ENCODE data around the gene TBL2.
"Not testable (repeated sequence)": the region's sequence is repeated elsewhere in the genome, so short reads cannot be mapped to it uniquely, and the experiment has no call there.

Gene TBL2

GRCh38 chr7:73606801-73607691, 28.7 kb upstream of the TBL2 start:
- DNase-seq (ENCODE audit: low read depth in 2 of 2): peak; percentile 35 to 45

GRCh38 chr7:73605601-73606220, 27.3 kb upstream of the TBL2 start:
- DNase-seq (ENCODE audit: low read depth in 2 of 2): no peak

- DNase-seq (ENCODE audit: low read depth in 2 of 2): no peak
Observed at GRCh38 chr7:73602721-73603651, 24.6 kb upstream of the TBL2 start.

- DNase-seq (ENCODE audit: low read depth in 2 of 2): no peak
Observed at GRCh38 chr7:73599916-73600315, 21.5 kb upstream of the TBL2 start.

DNA sequence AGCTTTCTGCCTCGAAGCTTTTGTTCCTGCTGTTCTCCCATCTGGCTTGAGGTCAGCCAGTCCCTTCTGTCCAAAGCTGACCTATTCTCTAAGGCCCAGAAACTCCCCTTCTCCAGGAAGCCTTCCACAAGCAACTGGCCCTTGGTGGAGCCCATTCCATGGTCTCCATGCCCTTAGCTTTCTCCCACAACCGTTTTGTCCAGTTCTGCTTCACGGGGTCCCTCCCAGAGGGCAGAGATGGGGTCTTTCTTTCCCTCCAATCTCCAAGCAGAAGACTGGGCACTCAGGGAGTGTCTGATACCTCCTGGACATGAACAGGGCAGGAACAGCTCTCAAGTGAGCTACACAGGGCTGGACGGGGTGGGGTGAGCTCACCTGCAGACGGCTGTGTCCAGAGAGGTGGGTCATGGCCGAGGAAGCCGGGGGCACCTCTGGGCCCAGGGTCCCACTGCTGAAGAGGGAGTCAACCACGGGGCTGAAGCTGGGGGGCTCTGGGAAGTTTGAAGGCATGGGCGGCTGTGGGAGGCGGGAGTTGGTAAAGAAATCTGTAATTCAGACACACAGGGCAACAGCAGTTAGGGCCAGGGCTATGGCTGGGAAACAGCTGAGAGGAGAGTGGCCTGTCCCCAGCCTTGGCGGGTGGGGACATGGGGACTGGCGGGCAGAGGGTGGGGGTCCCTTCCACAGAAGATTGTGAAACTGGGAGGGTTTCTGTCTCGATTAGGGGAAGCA, 20.9 kb upstream of the TBL2 start:
- no peak for DNase-seq (ENCODE audit: low read depth in 2 of 2)

GRCh38 chr7:73597978-73598782, 19.8 kb upstream of the TBL2 start:
- no peak for DNase-seq (ENCODE audit: low read depth in 2 of 2)

GRCh38 chr7:73596191-73597065, 18.0 kb upstream of the TBL2 start:
- DNase-seq (ENCODE audit: low read depth in 2 of 2): no peak

DNA sequence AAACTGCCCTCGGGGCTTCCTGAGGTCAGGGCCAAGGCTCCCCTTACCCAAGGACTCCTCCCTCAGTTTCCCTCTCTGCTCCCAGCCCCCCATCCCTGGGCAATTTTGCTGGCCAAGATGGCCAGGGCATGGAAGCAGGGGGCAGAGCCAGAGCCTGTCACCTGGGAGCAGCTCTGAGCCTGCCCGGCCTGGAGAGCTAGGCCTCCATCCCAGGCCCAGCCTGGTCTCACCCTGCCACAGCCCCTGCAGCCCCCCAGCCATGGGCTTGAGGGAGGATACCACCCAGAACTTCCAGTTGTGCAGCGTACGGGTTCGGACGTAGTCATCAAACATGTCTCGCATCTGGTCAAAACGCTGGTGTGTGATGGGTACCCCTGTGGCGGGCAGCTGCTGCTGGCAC, 17.0 kb upstream of the TBL2 start:
- no peak for DNase-seq (ENCODE audit: low read depth in 2 of 2)

GRCh38 chr7:73593207-73594045, 15.0 kb upstream of the TBL2 start:
- DNase-seq (ENCODE audit: low read depth in 2 of 2): no peak

GRCh38 chr7:73586911-73587310, 8.5 kb upstream of the TBL2 start:
- DNase-seq (ENCODE audit: low read depth in 2 of 2): no peak

DNA sequence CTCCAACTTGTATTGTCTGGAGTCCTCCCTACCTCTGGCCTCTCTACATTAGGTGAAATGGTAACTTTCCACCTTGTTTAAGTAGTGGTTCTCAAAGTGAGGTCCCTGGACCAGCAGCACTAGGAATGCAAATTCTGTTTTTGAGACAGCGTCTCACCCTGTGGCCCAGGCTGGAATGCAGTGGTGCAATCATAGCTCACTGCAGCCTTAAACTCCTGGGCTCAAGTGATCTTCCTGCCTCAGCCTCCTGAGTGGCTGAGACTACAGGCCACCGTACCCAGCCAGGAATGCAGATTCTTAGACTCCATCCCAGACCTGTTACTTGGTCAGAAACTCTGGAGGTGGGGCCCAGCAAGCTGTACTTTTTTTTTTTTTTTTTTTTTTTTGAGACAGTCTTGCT, 6.8 kb upstream of the TBL2 start:
- DNase-seq (ENCODE audit: low read depth in 2 of 2): no peak

DNA sequence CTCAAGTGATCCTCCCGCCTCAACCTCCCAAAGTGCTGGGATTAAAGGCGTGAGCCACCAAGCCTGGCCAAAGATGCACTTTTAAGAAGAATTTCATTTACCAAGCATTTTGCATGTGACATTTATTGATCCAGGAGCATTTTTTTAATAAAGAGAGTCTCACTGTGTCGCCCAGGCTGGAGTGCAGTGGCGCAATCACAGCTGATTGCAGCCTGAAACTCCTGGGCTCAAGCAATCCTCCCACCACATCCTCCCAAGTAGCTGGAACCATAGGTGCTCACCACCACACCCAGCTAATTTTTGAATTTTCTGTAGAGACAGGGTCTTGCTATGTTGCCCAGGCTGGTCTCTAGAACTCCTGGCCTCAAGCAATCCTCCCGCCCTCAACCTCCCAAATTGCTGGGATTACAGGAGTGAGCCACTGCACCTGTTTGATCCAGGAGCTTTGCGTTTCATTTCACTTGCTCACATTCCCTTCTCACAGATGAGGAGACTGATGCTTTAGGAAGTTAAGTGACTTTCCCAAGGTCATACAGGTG, 4.4 kb upstream of the TBL2 start:
- DNase-seq (ENCODE audit: low read depth in 2 of 2): no peak

DNA sequence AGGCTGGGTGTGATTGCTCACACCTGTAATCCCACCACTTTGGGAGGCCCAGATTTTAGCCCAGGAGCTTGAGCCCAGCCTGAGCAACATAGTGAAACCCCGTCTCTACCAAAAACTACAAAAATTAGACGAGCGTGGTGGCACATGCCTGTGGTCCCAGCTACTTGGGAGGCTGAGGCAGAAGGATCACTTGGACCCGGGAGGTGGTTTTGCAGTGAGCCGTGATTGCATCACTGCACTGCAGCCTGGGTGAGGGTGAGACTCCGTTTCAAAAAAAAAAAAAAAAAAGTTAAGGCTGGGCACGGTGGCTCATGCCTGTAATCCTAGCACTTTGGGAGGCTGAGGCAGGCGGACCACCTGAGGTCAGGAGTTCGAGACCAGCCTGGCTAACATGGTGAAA, 2.6 kb upstream of the TBL2 start:
- DNase-seq (ENCODE audit: low read depth in 2 of 2): not testable (repeated sequence)

DNA sequence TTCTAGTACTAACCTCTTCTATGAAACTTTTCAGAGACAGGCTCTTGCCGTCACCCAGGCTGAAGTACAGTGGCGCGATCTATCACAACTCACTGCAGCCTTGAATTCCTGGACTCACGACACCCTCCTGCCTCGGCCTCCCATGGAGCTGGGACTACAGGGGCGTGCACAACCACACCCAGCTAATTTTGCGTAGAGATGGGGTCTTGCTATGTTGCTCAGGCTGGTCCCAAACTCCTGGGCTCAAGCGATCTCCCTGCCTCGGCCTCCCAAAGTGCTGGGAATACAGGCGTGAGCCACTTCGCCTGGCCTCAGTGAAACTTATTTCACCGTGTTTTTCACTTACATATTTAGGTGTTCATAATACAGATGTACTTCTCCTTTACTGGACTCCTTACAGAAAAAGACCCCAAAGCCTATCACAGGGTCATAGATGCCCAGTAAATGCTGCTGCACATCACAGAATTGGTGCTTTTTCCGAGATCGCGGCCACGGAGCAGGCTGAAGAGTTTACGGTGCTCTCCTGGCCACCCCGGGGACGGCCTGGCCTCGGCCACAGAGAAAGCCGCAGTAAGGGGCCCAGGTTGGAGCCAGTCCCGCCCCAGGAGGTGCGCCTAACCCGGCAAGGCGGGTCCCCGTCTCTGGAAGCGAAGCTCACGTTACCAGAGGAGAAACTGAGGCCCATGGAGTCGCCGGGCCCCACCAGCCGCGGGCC, 595 bp downstream of the TBL2 start:
- DNase-seq (ENCODE audit: low read depth in 2 of 2): no peak

DNA sequence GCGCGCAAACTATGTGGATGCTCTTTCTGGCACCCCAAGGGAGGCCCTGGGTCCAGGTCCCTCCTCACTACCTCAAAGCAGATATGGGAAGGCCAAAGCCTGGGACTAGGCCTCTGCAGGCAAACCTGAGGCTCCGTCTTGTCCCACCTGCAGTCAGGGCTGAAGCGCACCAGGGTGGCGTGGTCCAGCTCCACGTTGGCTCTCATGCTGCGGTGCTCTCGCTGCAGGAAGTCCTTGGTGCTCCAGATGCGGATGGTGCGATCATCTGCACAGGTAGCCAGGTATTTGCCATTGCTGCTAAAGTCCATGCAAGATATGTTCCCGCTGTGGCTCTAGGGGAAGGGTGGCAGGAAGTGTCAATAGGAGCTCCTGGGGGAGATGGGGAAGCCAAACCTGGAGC, 4.6 kb downstream of the TBL2 start:
- DNase-seq (ENCODE audit: low read depth in 2 of 2): no peak

GRCh38 chr7:73573276-73573675, 5.1 kb downstream of the TBL2 start:
- DNase-seq (ENCODE audit: low read depth in 2 of 2): no peak

- DNase-seq (ENCODE audit: low read depth in 2 of 2): no peak
Observed at GRCh38 chr7:73572767-73573186, 5.6 kb downstream of the TBL2 start.

- no peak for DNase-seq (ENCODE audit: low read depth in 2 of 2)
Observed at GRCh38 chr7:73570977-73571376, 7.4 kb downstream of the TBL2 start.

Data from stimulated activated CD8-positive, alpha-beta memory T cell treated with anti-CD3 and anti-CD28 coated beads, Interleukin-2, amount 100 ng/mL, for 1 hour (primary cell).